Measurements from ENCODE around the gene DNMT3L. TPM values are rescaled to one million over a fixed set of nuclear protein-coding genes. Genes with fewer than 3 reads are reported as not detected.

The DNMT3L gene
- total RNA-seq, 2 experiments from 2014 or later = not detected

- no peak for TF ChIP-seq CTCF (conservative IDR thresholded peaks at IDR 0.05; ENCODE audit: low read length)
- TF ChIP-seq EZH2phosphoT487 (IDR thresholded peaks at IDR 0.05; ENCODE audit: borderline replicate concordance, low read depth, low read length) = no peak
- ChIA-PET POLR2A (no interaction called here), CTCF (ENCODE audit: unreplicated experiment) (no interaction called here)
- Histone ChIP-seq H3K36me3 (ENCODE audit: insufficient read depth, low read length) (no peaks in the 10 kb centered on the region), H3K9me3 (ENCODE audit: low read length) (no peaks in the 10 kb centered on the region), H4K20me1 (ENCODE audit: insufficient read depth, low read length) (no peaks in the 10 kb centered on the region), H3K4me3 (ENCODE audit: low read depth, low read length, poor library complexity, severe bottlenecking) (no peak overlapping the region), H3K4me2 (ENCODE audit: low read length) (no peak overlapping the region), H3K79me2 (ENCODE audit: insufficient read depth, low read depth, low read length) (peaks cover 7% of the 10 kb centered on the region; the same call in 1 of the 2 replicates), H3K9me2 (ENCODE audit: insufficient read depth, low read length) (no peaks in the 10 kb centered on the region), H3K27ac (ENCODE audit: low read depth, low read length, poor library complexity, severe bottlenecking) (no peak overlapping the region), H3K4me1 (ENCODE audit: insufficient read depth, low read length, poor library complexity, severe bottlenecking) (peaks cover 64% of the 10 kb centered on the region), H2AFZ (ENCODE audit: low read length) (no peak overlapping the region)
- no TSS peak for BruUV-seq (replicated peaks)
- intact Hi-C loops (cut with micrococcal nuclease; ENCODE audit: unreplicated experiment) = no loop called here
- DNase-seq (ENCODE audit: low spot score) = no peak
Observed at GRCh38 chr21:44296916-44297315, 35.2 kb upstream of the DNMT3L start.

- Histone ChIP-seq H3K9me3 (ENCODE audit: low read length) (no peaks in the 10 kb centered on the region), H3K79me2 (ENCODE audit: insufficient read depth, low read depth, low read length) (peaks cover 6% of the 10 kb centered on the region; the same call in 1 of the 2 replicates), H3K4me3 (ENCODE audit: low read depth, low read length, poor library complexity, severe bottlenecking) (no peak overlapping the region), H3K4me2 (ENCODE audit: low read length) (no peak overlapping the region), H3K9me2 (ENCODE audit: insufficient read depth, low read length) (no peaks in the 10 kb centered on the region), H4K20me1 (ENCODE audit: insufficient read depth, low read length) (no peaks in the 10 kb centered on the region), H3K4me1 (ENCODE audit: insufficient read depth, low read length, poor library complexity, severe bottlenecking) (peaks cover 56% of the 10 kb centered on the region), H2AFZ (ENCODE audit: low read length) (no peak overlapping the region; the same call in 1 of the 2 replicates), H3K36me3 (ENCODE audit: insufficient read depth, low read length) (no peaks in the 10 kb centered on the region), H3K27ac (ENCODE audit: low read depth, low read length, poor library complexity, severe bottlenecking) (no peak overlapping the region)
- ChIA-PET POLR2A (no interaction called here), CTCF (ENCODE audit: unreplicated experiment) (interaction anchor here (0.6 kb wide), 1 partner anchor 87 kb away, joined by 3 read pairs; no protein-coding TSS in a partner anchor)
- BruUV-seq (replicated peaks) = no TSS peak
- intact Hi-C loops (cut with micrococcal nuclease; ENCODE audit: unreplicated experiment) = no loop called here
- TF ChIP-seq CTCF (conservative IDR thresholded peaks at IDR 0.05; ENCODE audit: low read length) = no peak
- no peak for TF ChIP-seq EZH2phosphoT487 (IDR thresholded peaks at IDR 0.05; ENCODE audit: borderline replicate concordance, low read depth, low read length)
- DNase-seq (ENCODE audit: low spot score) = no peak
Observed at GRCh38 chr21:44296103-44296519, 34.4 kb upstream of the DNMT3L start.

- Histone ChIP-seq H3K9me2 (ENCODE audit: insufficient read depth, low read length) (no peaks in the 10 kb centered on the region), H3K9me3 (ENCODE audit: low read length) (no peaks in the 10 kb centered on the region), H3K79me2 (ENCODE audit: insufficient read depth, low read depth, low read length) (peaks cover 1% of the 10 kb centered on the region; the same call in 1 of the 2 replicates), H3K27ac (ENCODE audit: low read depth, low read length, poor library complexity, severe bottlenecking) (no peak overlapping the region), H2AFZ (ENCODE audit: low read length) (peak overlapping the region; percentile 21; the same call in 1 of the 2 replicates), H3K4me3 (ENCODE audit: low read depth, low read length, poor library complexity, severe bottlenecking) (no peak overlapping the region), H3K4me1 (ENCODE audit: insufficient read depth, low read length, poor library complexity, severe bottlenecking) (peaks cover 51% of the 10 kb centered on the region), H3K36me3 (ENCODE audit: insufficient read depth, low read length) (no peaks in the 10 kb centered on the region), H4K20me1 (ENCODE audit: insufficient read depth, low read length) (no peaks in the 10 kb centered on the region), H3K4me2 (ENCODE audit: low read length) (peak overlapping the region; percentile 30)
- CTCF ChIA-PET (ENCODE audit: unreplicated experiment) = interaction anchor here (0.6 kb wide), 1 partner anchor 87 kb away, joined by 3 read pairs; no protein-coding TSS in a partner anchor
- intact Hi-C loops (cut with micrococcal nuclease; ENCODE audit: unreplicated experiment) = no loop called here
- no peak for TF ChIP-seq EZH2phosphoT487 (IDR thresholded peaks at IDR 0.05; ENCODE audit: borderline replicate concordance, low read depth, low read length)
- 0 out of 2 replicates have a peak, but pooled peaks have one; percentile 18 for TF ChIP-seq CTCF (conservative IDR thresholded peaks at IDR 0.05; ENCODE audit: low read length)
- BruUV-seq (replicated peaks) = no TSS peak
- POLR2A ChIA-PET = no interaction called here
- DNase-seq (ENCODE audit: low spot score) = no peak
Observed at GRCh38 chr21:44295646-44296045, 33.9 kb upstream of the DNMT3L start.
